Measurements from ENCODE around the gene RPS16. TPM values are rescaled to one million over a fixed set of nuclear protein-coding genes. Genes with fewer than 3 reads are reported as not detected.
A peak's percentile ranks its signal among the peaks of the same experiment; 100 is the strongest.

RPS16 gene
- total and polyA plus RNA-seq, 2 of the 13 experiments (the other 11 are each of a cell fraction or from before 2014, with no cell fraction given) = 488 to 2,583 TPM

DNA sequence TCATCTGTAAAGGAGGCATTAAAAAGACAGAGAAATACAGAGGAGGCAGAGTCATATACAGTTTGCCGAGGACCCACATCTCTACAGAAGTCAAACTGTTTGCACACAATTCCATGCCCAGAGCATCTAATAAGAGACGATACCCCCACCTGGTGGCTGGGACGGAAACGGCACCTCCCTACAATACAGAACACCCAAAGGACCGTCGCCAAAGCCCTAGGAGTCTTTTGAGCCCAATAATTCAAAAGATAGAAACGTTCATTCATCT, 24.0 kb downstream of the RPS16 start (continued):
- TF ChIP-seq, protein P1, sequence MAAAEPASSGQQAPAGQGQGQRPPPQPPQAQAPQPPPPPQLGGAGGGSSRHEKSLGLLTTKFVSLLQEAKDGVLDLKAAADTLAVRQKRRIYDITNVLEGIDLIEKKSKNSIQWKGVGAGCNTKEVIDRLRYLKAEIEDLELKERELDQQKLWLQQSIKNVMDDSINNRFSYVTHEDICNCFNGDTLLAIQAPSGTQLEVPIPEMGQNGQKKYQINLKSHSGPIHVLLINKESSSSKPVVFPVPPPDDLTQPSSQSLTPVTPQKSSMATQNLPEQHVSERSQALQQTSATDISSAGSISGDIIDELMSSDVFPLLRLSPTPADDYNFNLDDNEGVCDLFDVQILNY (CRISPR knock-in tag; conservative IDR thresholded peaks at IDR 0.05) = no peak
- TF ChIP-seq PHF5A (CRISPR knock-in tag; IDR thresholded peaks at IDR 0.05; ENCODE audit: low read depth, unreplicated experiment) = peak; percentile 60
- no peak for TF ChIP-seq SP1 (IDR thresholded peaks at IDR 0.05)
- TF ChIP-seq SP1 (CRISPR knock-in tag; IDR thresholded peaks at IDR 0.05) = no peak
- TF ChIP-seq PAX8 (CRISPR knock-in tag; IDR thresholded peaks at IDR 0.05; ENCODE audit: borderline replicate concordance) = no peak
- TF ChIP-seq TBL1XR1 (IDR thresholded peaks at IDR 0.05; ENCODE audit: borderline replicate concordance, low read length, partially characterized antibody) = peak; percentile 2
- no peak for TF ChIP-seq ZNF136 (CRISPR knock-in tag; IDR thresholded peaks at IDR 0.05; ENCODE audit: low read depth)
- peak; percentile 2; the same call in 1 of the 2 replicates for TF ChIP-seq SAP130 (CRISPR knock-in tag; IDR thresholded peaks at IDR 0.05; ENCODE audit: low read depth)
- TF ChIP-seq RORA (CRISPR knock-in tag; IDR thresholded peaks at IDR 0.05) = no peak
- no peak for TF ChIP-seq ZNF577 (CRISPR knock-in tag; IDR thresholded peaks at IDR 0.05; ENCODE audit: borderline replicate concordance, low read depth)
- no peak for TF ChIP-seq ZNF335 (CRISPR knock-in tag; IDR thresholded peaks at IDR 0.05)
- TF ChIP-seq, protein P2, sequence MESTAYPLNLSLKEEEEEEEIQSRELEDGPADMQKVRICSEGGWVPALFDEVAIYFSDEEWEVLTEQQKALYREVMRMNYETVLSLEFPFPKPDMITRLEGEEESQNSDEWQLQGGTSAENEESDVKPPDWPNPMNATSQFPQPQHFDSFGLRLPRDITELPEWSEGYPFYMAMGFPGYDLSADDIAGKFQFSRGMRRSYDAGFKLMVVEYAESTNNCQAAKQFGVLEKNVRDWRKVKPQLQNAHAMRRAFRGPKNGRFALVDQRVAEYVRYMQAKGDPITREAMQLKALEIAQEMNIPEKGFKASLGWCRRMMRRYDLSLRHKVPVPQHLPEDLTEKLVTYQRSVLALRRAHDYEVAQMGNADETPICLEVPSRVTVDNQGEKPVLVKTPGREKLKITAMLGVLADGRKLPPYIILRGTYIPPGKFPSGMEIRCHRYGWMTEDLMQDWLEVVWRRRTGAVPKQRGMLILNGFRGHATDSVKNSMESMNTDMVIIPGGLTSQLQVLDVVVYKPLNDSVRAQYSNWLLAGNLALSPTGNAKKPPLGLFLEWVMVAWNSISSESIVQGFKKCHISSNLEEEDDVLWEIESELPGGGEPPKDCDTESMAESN (CRISPR knock-in tag; conservative IDR thresholded peaks at IDR 0.05) = peak; percentile 10; the same call in 1 of the 2 replicates
- TF ChIP-seq, protein P3, sequence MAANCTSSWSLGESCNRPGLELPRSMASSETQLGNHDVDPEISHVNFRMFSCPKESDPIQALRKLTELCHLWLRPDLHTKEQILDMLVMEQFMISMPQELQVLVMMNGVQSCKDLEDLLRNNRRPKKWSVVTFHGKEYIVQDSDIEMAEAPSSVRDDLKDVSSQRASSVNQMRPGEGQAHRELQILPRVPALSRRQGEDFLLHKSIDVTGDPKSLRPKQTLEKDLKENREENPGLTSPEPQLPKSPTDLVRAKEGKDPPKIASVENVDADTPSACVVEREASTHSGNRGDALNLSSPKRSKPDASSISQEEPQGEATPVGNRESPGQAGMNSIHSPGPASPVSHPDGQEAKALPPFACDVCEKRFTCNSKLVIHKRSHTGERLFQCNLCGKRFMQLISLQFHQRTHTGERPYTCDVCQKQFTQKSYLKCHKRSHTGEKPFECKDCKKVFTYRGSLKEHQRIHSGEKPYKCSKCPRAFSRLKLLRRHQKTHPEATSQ (CRISPR knock-in tag; IDR thresholded peaks at IDR 0.05; ENCODE audit: borderline replicate concordance) = no peak
- no peak for TF ChIP-seq ZKSCAN8 (CRISPR knock-in tag; IDR thresholded peaks at IDR 0.05; ENCODE audit: borderline replicate concordance)
- TF ChIP-seq IRX3 (CRISPR knock-in tag; IDR thresholded peaks at IDR 0.05; ENCODE audit: borderline replicate concordance, low read depth) = no peak
- TF ChIP-seq NR1H2 (CRISPR knock-in tag; IDR thresholded peaks at IDR 0.05; ENCODE audit: borderline replicate concordance, low read depth) = no peak
- TF ChIP-seq SNRNP70 (IDR thresholded peaks at IDR 0.05; ENCODE audit: low read depth, low read length) = no peak
- TF ChIP-seq FOXC1 (CRISPR knock-in tag; IDR thresholded peaks at IDR 0.05; ENCODE audit: borderline replicate concordance) = no peak
- TF ChIP-seq ZNF713 (CRISPR knock-in tag; IDR thresholded peaks at IDR 0.05) = no peak
- TF ChIP-seq, protein P4, sequence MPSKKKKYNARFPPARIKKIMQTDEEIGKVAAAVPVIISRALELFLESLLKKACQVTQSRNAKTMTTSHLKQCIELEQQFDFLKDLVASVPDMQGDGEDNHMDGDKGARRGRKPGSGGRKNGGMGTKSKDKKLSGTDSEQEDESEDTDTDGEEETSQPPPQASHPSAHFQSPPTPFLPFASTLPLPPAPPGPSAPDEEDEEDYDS (CRISPR knock-in tag; IDR thresholded peaks at IDR 0.05) = no peak
- peak; percentile 47; the same call in 1 of the 2 replicates for TF ChIP-seq HNF4A (CRISPR knock-in tag; IDR thresholded peaks at IDR 0.05)
- TF ChIP-seq, protein P5, sequence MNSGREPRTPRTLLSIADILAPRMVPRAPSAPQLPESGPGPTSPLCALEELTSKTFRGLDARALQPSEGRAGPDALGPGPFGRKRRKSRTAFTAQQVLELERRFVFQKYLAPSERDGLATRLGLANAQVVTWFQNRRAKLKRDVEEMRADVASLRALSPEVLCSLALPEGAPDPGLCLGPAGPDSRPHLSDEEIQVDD (CRISPR knock-in tag; IDR thresholded peaks at IDR 0.05; ENCODE audit: borderline replicate concordance) = no peak
- TF ChIP-seq YY1 (IDR thresholded peaks at IDR 0.05; ENCODE audit: insufficient read depth, insufficient replicate concordance, low read depth, low read length) = no peak
- TF ChIP-seq MIER2 (CRISPR knock-in tag; IDR thresholded peaks at IDR 0.05) = no peak
- no peak for TF ChIP-seq ZNF546 (CRISPR knock-in tag; conservative IDR thresholded peaks at IDR 0.05)
- no peak for TF ChIP-seq KDM4B (CRISPR knock-in tag; IDR thresholded peaks at IDR 0.05)

Measured in HepG2 (cell line).